Fibroblast of skin of back (primary cell): Measurements from ENCODE around the gene NEIL3.

Experiments
- DNase-seq: peaks from one replicate; pipeline ENCODE4 v3.0.0-alpha.2; 2013

The NEIL3 gene

DNA sequence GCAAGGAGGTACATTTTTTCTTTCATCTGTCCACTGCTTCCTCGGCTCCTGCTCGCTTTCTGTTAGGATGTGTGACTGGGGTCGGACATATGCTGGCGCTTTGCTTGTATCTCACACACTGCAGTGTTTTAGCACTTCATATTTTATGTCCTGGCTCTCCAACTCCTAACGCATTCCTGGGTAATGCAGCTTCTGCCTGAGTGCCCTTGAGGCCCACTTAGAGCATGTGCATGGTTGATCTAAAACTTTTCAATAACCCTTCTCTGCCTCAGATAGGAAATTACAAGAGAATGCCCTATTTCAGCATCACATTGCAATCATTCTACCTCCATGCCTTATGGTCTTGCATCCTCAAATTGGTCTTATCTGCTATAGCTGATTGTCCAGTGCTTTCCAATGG lies 65.3 kb downstream of the NEIL3 start:
- DNase-seq = no peak

DNA sequence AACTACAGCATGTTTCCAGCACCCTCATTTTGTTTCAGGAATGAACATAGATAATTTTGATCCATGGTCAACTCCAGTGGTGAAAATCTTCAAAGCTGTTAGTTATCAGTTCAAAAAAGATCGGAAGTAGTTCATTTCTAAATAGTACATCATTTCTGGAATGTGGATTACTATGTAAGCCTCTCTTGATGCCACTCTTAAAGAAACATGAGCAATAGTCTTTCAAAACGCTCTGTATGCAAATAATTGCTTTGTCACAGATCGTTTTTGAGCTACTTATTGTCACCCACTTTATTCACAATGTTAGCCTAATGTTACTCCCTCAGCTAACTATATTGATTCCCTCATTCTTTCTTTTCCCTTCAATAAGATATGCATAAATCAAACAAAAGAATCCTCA lies 65.7 kb downstream of the NEIL3 start:
- no peak for DNase-seq

DNA sequence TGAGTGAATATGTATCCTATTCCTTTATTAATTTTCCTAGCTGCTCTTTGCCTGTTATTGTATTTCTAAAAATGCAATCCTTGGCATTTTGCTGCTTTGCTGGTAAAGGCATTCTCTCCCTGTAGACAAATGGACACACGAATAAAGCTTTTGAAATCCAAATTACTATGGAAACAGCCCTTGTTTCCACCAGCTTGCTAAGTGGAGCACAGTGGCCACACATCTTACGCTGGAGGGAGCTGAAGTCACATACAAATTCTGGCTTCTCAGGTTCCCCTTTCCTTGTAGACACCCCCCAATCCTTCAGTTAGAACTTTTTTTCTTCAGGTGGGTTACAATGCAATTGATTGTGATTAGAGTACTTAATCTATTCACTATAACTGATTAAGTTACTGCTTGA lies 66.3 kb downstream of the NEIL3 start:
- DNase-seq = no peak

DNA sequence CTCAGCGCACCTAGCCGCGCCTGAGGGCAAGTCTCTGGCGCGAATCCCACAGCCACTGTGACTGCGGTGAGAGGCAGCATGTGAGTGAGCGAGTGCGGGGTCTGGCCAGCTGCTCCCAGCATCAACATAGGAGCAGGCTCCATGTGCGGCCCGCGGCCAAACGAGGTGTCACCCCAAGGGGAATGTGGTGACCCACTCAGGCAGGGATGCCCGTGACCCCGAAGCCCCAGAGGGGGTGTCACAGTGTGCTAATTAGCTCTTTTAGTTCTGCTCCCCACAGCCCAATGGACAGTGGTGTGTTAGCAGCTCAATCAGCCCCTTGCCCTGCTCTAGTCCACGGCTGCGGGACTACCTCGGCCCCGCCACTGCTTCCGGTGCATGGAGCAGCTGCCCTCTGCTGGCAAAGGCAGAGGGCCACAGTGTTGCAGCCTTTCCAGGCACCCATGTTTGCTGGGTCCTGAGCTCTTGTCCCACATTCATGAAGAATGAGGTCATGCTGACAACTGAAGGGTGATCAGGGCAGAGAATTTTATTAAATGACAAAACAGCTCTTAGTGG lies 71.1 kb downstream of the NEIL3 start:
- peak; percentile 37 for DNase-seq

GRCh38 chr4:177381762-177382310 lies 72.2 kb downstream of the NEIL3 start:
- no peak for DNase-seq

DNA sequence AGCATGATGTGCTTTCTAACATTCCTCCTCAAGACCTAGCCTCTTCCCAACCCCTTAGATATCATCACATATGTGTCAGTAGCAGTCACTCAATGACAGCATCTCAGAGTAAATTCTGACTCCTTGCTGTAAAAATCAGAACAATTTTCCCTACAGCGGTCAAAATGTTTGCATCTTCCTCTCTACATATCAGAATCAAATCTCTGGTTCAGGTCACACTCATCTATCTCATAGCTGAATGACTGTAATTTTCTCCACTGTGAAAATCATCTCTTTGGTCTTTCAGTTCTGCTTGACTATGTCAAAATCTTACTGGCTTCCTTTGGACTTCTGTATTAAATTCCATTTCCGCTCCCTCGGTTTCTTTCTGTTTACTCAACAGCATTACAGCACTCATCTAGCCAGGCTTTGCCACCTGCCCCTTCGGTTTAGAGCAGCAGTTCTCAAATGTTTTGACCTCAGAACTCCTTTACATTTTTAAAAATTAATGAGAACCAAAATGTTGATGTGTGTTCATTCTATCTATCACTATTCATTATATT lies 75.3 kb downstream of the NEIL3 start:
- no peak for DNase-seq

DNA sequence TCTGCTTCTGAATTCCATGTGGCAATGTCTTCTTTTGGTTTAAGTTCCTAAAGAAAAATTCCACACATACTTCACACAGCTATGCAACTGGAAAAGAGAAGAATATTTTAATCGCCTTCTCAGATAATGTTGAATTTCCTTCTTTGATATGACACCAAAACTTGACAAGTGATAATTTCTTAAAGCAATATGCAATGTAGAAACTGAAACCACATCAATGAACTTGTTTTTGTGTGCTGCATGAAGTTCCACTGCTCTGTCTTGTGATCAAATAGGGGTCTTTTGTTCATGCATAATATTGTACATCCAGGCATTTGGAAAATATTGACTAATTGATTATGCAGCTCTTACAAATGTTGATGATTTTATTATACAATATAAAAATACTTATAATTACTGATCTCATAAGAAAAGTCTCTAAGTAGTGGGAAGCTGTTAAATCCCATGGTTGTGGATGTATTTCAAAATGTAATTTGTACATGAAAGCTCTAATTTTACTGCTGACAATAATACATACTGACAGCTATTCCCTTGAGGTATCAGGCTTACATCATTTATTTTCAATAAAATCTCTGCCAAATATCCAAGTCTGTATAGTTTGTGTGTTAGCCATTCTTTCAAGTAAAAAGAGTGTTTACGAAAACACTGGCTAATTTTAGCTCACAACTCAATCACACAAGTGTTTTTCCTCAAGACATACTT lies 76.1 kb downstream of the NEIL3 start:
- DNase-seq = peak; percentile 37

- no peak for DNase-seq
Observed at GRCh38 chr4:177386278-177386815, 76.7 kb downstream of the NEIL3 start.

- peak; percentile 6 for DNase-seq
Observed at GRCh38 chr4:177391287-177391686, 81.6 kb downstream of the NEIL3 start.

DNA sequence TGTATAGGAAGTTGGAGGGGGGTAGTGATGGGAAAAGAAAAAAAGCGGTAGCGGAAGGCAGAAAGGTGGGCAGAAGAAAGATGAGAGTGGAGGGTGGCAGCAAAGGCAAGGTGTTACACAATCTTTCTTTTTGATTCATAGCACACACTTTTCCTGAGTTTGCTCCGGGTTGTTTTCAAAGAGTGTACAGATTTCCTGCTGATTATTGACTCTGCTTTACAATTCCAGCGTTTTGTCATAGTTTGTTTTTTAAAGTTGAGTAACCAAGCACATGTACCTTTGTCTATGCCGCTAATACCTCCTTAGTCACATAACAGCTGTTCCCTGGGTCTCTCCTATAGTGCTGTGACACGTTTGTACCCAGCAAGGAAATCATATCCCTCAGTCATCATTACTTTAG lies 82.3 kb downstream of the NEIL3 start:
- DNase-seq = no peak

DNA sequence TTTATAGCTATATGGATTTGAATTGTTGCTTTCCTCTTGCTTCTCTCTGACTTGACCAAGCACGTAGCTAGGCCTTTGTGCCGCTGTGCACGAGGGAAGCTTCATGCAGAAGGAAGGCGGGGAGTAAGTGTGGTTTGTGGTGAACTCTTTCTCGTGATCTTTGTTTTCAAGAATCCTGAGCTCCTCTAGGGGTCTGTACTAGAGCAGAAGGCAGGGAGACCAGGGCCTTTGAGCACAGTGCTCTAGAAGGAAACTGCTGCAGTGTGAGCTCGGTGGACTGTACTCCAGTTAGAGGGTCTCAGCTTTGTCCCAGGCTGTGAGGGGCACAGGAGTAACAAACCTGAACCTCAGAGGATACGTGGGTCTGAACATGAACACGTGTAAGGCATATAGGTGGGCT lies 83.6 kb downstream of the NEIL3 start:
- DNase-seq = no peak

GRCh38 chr4:177396352-177396751 lies 86.7 kb downstream of the NEIL3 start:
- no peak for DNase-seq

- no peak for DNase-seq
Observed at GRCh38 chr4:177400030-177400429, 90.4 kb downstream of the NEIL3 start.

- no peak for DNase-seq
Observed at GRCh38 chr4:177401658-177402273, 92.1 kb downstream of the NEIL3 start.

GRCh38 chr4:177403746-177404145 lies 94.1 kb downstream of the NEIL3 start:
- DNase-seq = no peak

GRCh38 chr4:177404342-177404741 lies 94.7 kb downstream of the NEIL3 start:
- no peak for DNase-seq

- no peak for DNase-seq
Observed at GRCh38 chr4:177404986-177405385, 95.3 kb downstream of the NEIL3 start.

DNA sequence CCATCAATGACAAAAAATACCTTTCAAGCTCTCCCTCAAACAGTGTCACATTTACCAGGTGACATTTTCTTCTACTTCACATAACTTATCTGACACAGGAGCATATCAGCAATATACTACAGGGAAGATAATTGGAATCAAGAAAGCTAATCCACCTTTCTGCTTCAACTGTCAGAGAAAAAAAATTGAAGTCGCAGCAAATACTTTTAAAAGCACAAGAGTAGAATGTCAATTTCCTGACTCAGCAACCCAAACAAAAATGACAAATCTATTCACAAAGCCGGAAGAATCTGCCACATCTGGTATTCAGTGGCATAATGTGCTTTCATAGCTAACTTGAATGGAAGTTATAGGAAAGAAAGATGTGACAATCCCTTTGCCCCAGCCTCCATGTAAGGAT lies 95.8 kb downstream of the NEIL3 start:
- DNase-seq = peak; percentile 31

DNA sequence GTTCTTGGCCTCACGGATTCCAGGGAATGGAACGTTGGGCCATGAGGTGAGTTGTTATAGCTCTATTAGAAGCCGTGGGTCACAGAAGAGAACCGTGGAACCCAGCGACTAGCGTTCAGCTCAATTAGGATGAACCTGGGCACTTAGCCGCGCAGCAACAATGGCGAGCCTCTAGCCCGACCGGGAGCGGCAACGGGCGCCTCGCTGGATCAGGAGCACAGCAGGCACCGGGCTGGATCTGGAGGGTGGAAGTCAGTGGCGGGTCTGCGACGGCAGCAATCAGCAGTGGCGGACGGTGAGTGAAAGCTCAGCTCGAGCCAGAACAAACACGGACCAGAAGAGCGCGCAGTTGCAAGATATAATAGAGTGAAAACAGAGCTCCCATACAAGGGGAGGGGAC lies 98.3 kb downstream of the NEIL3 start:
- DNase-seq = no peak

- no peak for DNase-seq
Observed at GRCh38 chr4:177410566-177410965, 100.9 kb downstream of the NEIL3 start.

GRCh38 chr4:177411996-177412395 lies 102.3 kb downstream of the NEIL3 start:
- no peak for DNase-seq
